Measurements from ENCODE around the gene ZNF697. TPM values are rescaled to one million over a fixed set of nuclear protein-coding genes. Genes with fewer than 3 reads are reported as not detected.

The ZNF697 gene
- total and polyA plus RNA-seq, 10 of the 15 experiments (the other 5 are each of a cell fraction or from before 2014, with no cell fraction given): 0.48 to 5.9 (median 3.0) TPM

- no peak for TF ChIP-seq ZNF592 (IDR thresholded peaks at IDR 0.05)
- TF ChIP-seq KAT2A (conservative IDR thresholded peaks at IDR 0.05; ENCODE audit: control insufficient read depth, low read depth, low read length): no peak
- TF ChIP-seq E4F1 (IDR thresholded peaks at IDR 0.05; ENCODE audit: borderline replicate concordance, partially characterized antibody): no peak
- TF ChIP-seq SREBF1 (IDR thresholded peaks at IDR 0.05; ENCODE audit: low read length): no peak
- no peak for TF ChIP-seq CREB1 (IDR thresholded peaks at IDR 0.05; ENCODE audit: low read depth)
- TF ChIP-seq MTA3 (IDR thresholded peaks at IDR 0.05; ENCODE audit: borderline replicate concordance, low read length): no peak
- no peak for TF ChIP-seq HSF1 (IDR thresholded peaks at IDR 0.05; ENCODE audit: low read depth, low read length)
- no peak for TF ChIP-seq NBN (IDR thresholded peaks at IDR 0.05)
- TF ChIP-seq ETV6 (conservative IDR thresholded peaks at IDR 0.05 in 1 of 2, IDR thresholded peaks at IDR 0.05 in 1 of 2; ENCODE audit: borderline replicate concordance in 1 of 2, low read depth in 1 of 2): no peak
- no peak for TF ChIP-seq CEBPB (IDR thresholded peaks at IDR 0.05; ENCODE audit: borderline replicate concordance in 1 of 2, low read depth in 2 of 2, low read length in 2 of 2)
Observed at GRCh38 chr1:119656410-119656955, 8.4 kb upstream of the ZNF697 start (continued).

Measured in GM12878 (cell line).